Stimulated activated CD4-positive, alpha-beta T cell treated with anti-CD3 and anti-CD28 coated beads, Interleukin-4, amount 100 ng/mL, for 24 hours (primary cell): ENCODE measurements around the gene C3AR1.
"Not testable (repeated sequence)": the region's sequence is repeated elsewhere in the genome, so short reads cannot be mapped to it uniquely, and the experiment has no call there.

Source experiments
- DNase-seq: peaks from one replicate; pipeline ENCODE4 v3.0.0-alpha.2; 2020

The C3AR1 gene

GRCh38 chr12:8057306-8057705, 8.9 kb downstream of the C3AR1 start:
- no peak for DNase-seq

DNA sequence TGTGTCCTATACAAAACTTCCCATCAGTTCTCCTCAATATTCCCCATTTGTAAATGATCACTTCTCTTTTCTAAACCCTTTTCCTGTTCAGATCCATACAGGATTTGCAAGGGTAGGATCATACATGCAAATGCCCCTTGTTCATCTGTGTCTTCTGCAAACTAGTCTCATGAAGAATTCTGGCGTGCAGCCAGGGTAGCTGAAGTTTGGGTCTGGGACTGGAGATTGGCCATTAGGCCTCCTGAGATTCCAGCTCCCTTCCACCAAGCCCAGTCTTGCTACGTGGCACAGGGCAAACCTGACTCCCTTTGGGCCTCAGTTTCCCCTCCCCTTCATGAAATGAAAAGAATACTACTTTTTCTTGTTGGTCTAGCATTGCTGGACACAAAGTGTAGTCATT, 11.3 kb downstream of the C3AR1 start:
- DNase-seq: no peak

DNA sequence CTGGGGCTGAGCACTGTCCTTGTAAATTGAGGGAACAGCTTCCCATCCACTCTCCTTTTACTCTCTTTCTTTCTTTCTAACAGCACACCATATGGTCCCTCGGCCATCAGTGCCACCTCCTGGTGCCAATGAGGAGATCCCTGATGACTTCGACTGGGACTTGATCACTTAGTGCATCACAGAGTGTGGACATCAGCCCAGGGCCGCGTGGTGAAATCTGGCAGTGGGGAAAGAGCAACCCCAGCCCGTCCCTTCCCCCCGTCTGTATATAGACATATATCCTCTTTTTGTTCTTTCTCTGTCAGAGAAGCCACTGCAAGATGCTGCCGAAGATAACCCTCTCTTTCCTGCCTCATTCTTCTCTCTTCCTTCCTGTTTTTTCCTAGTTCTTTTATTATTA, 13.5 kb downstream of the C3AR1 start:
- no peak for DNase-seq

- DNase-seq: no peak
These were observed 15.4 kb downstream of the C3AR1 start for GRCh38 chr12:8050600-8051250.

GRCh38 chr12:8048906-8049305, 17.3 kb downstream of the C3AR1 start:
- DNase-seq: no peak

DNA sequence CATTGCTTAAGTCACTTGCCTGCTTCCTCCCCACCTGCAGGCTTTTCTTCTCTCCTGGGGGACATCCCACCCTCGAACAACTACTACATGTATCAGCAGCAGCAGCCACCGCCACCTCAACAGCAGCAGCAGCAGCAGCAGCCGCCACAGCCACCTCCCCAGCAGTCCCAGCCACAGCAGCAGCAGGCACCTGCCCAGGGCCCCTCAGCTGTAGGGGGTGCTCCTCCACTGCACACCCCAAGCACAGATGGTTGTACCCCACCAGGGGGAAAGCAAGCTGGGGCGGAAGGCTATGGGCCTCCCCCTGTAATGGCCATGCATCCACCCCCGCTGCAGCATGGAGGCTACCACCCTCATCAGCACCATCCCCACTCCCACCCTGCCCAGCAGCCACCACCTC, 18.3 kb downstream of the C3AR1 start:
- DNase-seq: no peak

DNA sequence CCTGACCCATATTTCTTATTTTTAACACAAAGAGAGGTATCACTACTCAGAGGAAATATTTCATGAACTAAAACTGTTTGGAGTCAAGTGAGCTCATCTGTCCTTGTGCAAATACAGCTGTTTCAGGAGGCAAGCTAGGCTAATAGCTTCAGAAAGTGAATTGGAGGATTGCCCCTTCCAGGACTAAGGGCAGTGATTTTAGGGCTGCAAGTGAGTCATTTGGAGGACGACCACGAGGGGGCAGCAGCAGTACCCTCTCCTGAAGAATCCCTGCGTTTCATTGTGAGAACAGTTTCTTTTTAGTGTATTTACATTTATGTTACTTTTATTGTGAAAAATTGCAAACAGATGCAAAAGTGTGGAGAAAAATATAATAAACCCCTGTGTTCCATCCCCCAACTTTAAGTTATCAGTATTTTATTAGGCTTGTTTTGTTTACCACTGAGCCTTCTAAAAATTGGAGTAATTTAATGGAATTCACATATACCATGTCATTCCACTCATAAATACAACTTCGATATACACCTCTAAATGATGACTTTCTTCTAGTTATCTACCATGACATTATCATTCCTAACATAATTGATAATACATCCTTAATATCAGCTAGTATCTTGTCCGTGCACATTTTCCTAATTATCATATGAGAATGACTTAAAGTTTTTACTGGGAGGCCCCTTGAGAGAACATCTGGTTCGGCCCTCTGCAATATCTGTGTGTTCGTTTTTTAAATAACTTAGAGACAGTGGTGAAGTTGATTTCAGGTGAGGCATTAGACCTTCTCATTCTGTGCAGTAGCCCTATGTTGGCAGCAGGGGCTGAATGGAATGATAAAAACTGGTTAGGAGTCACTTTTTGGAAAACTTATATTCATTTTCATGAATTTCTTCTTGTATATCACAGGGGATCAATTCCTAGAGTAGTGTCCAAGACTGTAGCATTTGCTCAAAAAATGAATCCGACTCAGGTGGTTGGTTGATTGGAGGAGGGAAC, 19.9 kb downstream of the C3AR1 start:
- peak; percentile 83 for DNase-seq

DNA sequence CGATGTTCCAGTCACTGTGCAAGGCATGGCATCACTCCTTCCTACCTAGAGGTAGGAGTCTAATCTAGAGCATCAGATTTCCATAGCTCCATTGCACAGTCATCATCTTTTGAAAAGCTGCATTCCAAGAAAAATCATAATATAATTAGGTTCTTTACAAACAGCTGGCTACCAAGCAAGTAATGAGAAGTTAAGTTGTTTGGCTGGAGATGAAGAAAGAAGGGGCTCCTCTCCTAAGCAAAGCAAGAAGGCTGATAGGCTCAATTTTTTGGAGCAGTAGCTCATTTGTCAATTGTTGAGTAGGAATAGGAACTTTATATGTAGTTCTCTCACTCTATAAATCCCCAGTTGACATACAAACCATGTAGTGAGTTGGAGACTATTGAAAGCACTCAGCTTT, 25.4 kb downstream of the C3AR1 start:
- DNase-seq: no peak

DNA sequence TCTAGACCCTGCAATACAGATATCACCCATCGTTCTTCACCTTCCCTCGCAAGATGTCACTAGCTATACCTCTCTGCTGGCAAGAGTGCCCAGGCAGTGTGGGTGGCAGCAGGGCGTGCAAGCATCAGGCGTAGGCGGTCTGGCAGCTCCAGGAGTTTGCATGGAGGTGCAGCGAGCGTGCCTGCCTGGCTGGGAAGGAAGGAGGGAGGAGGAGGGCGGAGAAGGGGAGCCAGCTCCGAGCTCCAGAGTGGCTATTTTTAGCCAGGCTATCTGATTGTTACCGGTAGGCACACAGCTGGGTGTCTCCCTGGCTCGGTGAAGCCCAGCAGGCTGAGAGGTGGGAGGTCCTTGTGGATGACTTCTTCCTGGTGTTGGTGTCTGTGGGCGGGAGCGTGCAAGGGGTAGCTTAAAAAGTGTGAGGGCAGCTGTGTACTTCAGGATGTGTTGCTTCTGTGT, 27.5 kb downstream of the C3AR1 start:
- peak; percentile 27 for DNase-seq

GRCh38 chr12:8037947-8038346, 28.2 kb downstream of the C3AR1 start:
- no peak for DNase-seq

DNA sequence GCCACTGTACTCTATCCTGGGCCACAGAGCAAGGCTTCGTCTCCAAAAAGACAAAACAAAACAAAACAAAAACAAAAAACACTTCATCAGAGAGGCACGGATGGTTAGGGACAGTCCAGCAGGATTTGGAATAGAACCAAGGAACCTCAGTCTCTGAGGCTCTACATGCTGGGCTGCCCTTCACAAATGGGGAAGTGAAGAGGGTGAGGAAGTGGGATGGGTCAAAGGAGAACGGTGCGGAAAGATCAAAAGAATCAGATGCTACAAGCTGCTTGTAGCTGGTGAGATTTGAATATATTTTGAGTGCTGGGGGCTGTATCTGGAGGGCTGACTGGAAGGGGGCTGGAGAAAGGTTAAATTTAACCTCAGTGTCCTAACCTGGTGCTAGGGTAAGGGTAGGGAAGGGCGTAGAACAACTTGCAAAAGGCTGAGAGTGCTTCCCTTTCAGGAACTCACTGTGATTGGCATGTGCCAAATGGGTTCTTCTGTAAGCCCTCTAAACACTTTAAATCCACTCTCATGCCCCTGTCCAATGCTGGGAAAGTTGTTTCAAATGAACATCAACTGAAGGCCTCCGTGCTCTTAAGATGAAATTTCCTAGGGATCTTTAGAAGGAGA, 29.0 kb downstream of the C3AR1 start:
- DNase-seq: no peak

- no peak for DNase-seq
These were observed 29.8 kb downstream of the C3AR1 start for GRCh38 chr12:8036346-8036745.

DNA sequence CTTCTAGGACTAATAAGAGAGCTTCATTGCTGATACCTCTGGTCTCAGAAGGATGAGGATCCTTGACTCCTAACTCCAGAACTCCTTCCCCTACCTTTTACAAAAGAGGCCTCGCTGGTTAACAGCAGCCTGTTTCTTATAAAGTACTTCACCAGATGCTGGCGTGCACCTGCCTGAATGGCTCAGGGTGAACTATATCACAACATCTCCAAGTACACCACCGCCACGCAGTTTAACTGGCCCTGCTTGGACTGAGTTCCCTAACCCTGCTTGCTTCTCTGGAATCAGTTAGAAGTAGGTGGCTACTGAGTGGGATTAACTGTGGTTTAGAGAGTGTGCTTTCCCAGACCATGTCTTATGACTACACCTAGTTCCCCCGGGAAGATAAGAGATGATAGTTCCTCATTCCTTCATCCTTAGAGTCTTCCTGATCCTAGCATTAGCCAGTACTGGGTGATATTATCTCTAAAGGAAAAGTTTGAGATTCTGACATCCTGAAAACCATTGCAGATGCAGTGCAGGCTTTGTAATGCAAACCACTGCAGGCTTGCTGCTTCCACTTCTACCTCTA, 30.6 kb downstream of the C3AR1 start:
- DNase-seq: no peak

DNA sequence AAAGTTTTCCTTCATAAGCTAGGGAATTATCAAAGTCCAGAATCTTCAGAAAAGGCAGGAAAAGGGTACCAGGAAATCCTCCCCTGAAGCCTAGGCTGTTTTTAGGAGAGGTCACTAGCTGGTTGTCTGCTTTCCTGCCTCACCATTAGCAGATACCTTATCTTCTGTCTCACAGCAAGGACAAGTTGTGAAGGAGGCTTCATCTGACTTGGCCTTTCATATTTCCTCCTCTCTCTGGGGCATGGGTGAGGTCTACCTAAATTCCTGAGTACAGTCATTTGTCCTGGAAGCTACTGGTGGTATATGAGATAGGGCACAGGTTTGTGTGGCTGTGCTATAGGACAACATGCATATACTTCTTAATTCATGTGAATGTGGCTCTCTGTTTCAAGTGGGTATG, 31.4 kb downstream of the C3AR1 start:
- no peak for DNase-seq

GRCh38 chr12:8033153-8034044, 32.8 kb downstream of the C3AR1 start:
- peak; percentile 52 for DNase-seq

- peak; percentile 79 for DNase-seq
These were observed 33.7 kb downstream of the C3AR1 start, which contains the start of gene FOXJ2 for GRCh38 chr12:8032242-8033152. Gene FOXJ2 (plus strand): TSS chr12:8032716. CDS start chr12:8039833, 7,117 bp downstream.

- DNase-seq: no peak
These were observed 34.3 kb downstream of the C3AR1 start for GRCh38 chr12:8031872-8032241.

GRCh38 chr12:8031017-8031416, 35.1 kb downstream of the C3AR1 start:
- not testable (repeated sequence) for DNase-seq

DNA sequence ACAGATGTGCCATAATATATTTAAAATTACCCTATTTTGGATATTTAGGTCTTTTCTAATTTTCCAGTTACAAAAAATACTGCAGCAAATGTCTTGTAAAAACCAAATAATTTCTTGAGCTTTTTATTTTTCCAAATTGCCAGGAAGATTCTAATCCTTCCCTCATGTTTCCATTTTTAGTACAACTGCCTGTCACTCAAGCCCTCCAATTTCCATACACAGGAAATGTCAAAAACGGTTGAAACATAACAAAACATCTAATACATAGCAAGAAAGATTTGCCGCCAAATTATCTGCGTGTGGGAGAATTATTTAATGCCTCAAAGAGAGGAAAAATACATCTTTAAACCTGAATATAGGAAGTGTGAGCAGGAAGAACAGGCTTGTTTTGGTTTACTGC, 36.0 kb downstream of the C3AR1 start:
- no peak for DNase-seq

GRCh38 chr12:8028267-8028666, 37.9 kb downstream of the C3AR1 start:
- DNase-seq: no peak

GRCh38 chr12:8027856-8028255, 38.3 kb downstream of the C3AR1 start:
- DNase-seq: no peak
